ENCODE measurements around the gene LGR4. TPM values are rescaled to one million over a fixed set of nuclear protein-coding genes. Genes with fewer than 3 reads are reported as not detected.

Gene LGR4
- total and polyA plus RNA-seq, 2 of the 4 experiments (the other 2 are of a cell fraction) = 2.9 to 6.8 TPM

DNA sequence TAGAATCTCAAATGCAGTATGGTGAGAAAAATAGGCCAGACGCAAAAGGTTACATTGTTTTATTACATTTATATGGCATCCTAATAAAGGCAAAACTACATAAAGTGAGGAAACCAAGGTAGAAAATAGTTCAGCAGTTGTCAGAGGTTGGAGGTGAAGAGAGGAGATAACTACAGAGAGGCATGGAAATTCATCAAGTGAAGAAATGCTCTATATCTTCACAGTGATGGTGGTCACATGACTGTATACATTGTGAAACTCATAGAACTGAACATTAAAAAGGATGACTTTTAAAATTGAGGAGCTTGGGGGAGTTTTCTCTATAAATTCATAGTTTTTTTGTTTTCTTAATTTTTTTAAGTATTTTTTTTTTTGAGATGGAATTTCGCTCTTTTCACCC lies 14.4 kb downstream of the LGR4 start:
- no peak overlapping the region for H3K23ac ChIP-seq (ENCODE audit: low read depth, low read length)

More for the DNA sequence above, 14.4 kb downstream of the LGR4 start:
- Histone ChIP-seq H2BK20ac (ENCODE audit: low read depth, low read length) (no peak overlapping the region), H2AK5ac (ENCODE audit: low read depth, low read length) (no peak overlapping the region), H4K8ac (ENCODE audit: low read depth in 2 of 2, low read length in 2 of 2) (no peak overlapping the region), H3K18ac (ENCODE audit: low read depth, low read length) (no peak overlapping the region), H3K9ac (ENCODE audit: low read depth, low read length) (no peak overlapping the region), H3K27me3 (ENCODE audit: control insufficient read depth, insufficient read depth, low read length) (no peaks in the 10 kb centered on the region), H3K9me1 (ENCODE audit: insufficient read depth, low read length) (no peaks in the 10 kb centered on the region; the same call in 1 of the 2 replicates), H2BK5ac (ENCODE audit: low read depth, low read length, poor library complexity, severe bottlenecking) (no peak overlapping the region), H2AFZ (replicated peaks; ENCODE audit: low read length, poor library complexity) (no peak overlapping the region), H3K79me1 (ENCODE audit: low read depth in 1 of 2, low read length in 2 of 2) (peaks cover 0 to 18% of the 10 kb centered on the region in 2 experiments; a peak in 2 of 4 replicates), H3K14ac (replicated peaks; ENCODE audit: low read depth, low read length) (no peak overlapping the region), H4K91ac (ENCODE audit: insufficient read depth, low read depth, low read length) (no peak overlapping the region), H4K5ac (ENCODE audit: low read depth, low read length) (no peak overlapping the region), H2BK120ac (ENCODE audit: low read depth, low read length) (no peak overlapping the region), H3K4me3 (ENCODE audit: insufficient read depth, low read depth, low read length) (no peak overlapping the region), H3K4me1 (ENCODE audit: control insufficient read depth, insufficient read depth, low read length) (peaks cover 3% of the 10 kb centered on the region; the same call in 1 of the 2 replicates), H3K36me3 (ENCODE audit: control insufficient read depth, insufficient read depth, low read length) (no peaks in the 10 kb centered on the region), H3K4ac (ENCODE audit: low read depth, low read length) (no peak overlapping the region), H3K27ac (ENCODE audit: insufficient read depth, low read length) (no peak overlapping the region), H3K4me2 (ENCODE audit: low read depth, low read length) (no peak overlapping the region), H3K56ac (ENCODE audit: extremely low read depth, insufficient read depth, low read length) (no peak overlapping the region), H3K9me3 (ENCODE audit: control insufficient read depth, insufficient read depth, low read length) (no peaks in the 10 kb centered on the region), H2BK15ac (ENCODE audit: low read depth, low read length) (no peak overlapping the region), H2AK9ac (replicated peaks; ENCODE audit: low read depth, low read length, poor library complexity) (no peak overlapping the region), H4K20me1 (ENCODE audit: insufficient read depth, low read length) (no peaks in the 10 kb centered on the region)
- intact Hi-C loops (cut with micrococcal nuclease) (no loop called here), dilution Hi-C loops (cut with HindIII; ENCODE audit: low sequenced_read_pairs, unreplicated experiment) (no loop called here), in situ Hi-C loops (cut with MboI; ENCODE audit: low sequenced_read_pairs) (no loop called here)
- BruUV-seq (replicated peaks) = no TSS peak
- WGBS, 2 experiments (ENCODE audit: extremely low coverage in 2 of 2, insufficient read length in 1 of 2) = no CpG with 5 or more reads among the region's 2 CpGs
- TF ChIP-seq POLR2A (IDR thresholded peaks at IDR 0.05; ENCODE audit: low read depth, low read length) (no peak), FOS (IDR thresholded peaks at IDR 0.05; ENCODE audit: low read depth, low read length) (no peak), BHLHE40 (IDR thresholded peaks at IDR 0.05; ENCODE audit: low read depth, low read length) (no peak), SMC3 (IDR thresholded peaks at IDR 0.05; ENCODE audit: low read depth, low read length) (no peak), MAFK (IDR thresholded peaks at IDR 0.05; ENCODE audit: low read depth, low read length) (no peak), NFE2L2 (IDR thresholded peaks at IDR 0.05; ENCODE audit: low read depth, low read length) (no peak), RAD21 (IDR thresholded peaks at IDR 0.05; ENCODE audit: low read length) (no peak), ELK1 (IDR thresholded peaks at IDR 0.05; ENCODE audit: borderline replicate concordance, low read depth, low read length) (no peak), CTCF (conservative IDR thresholded peaks at IDR 0.05; ENCODE audit: low read depth, low read length) (no peak), RFX5 (IDR thresholded peaks at IDR 0.05; ENCODE audit: low read depth, low read length) (no peak), RCOR1 (IDR thresholded peaks at IDR 0.05; ENCODE audit: insufficient replicate concordance, low read length) (no peak), CHD1 (IDR thresholded peaks at IDR 0.05; ENCODE audit: low read depth, low read length) (no peak), CEBPB (IDR thresholded peaks at IDR 0.05; ENCODE audit: low read depth, low read length) (no peak), MXI1 (IDR thresholded peaks at IDR 0.05; ENCODE audit: borderline replicate concordance, low read depth, low read length) (no peak)
- TF ChIP-seq, protein P1, sequence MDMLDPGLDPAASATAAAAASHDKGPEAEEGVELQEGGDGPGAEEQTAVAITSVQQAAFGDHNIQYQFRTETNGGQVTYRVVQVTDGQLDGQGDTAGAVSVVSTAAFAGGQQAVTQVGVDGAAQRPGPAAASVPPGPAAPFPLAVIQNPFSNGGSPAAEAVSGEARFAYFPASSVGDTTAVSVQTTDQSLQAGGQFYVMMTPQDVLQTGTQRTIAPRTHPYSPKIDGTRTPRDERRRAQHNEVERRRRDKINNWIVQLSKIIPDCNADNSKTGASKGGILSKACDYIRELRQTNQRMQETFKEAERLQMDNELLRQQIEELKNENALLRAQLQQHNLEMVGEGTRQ (IDR thresholded peaks at IDR 0.05; ENCODE audit: low read depth, low read length) = no peak
- ATAC-seq (ENCODE audit: low read depth) (no peak), DNase-seq (no peak)
- ChIA-PET CTCF (interaction anchor here (0.6 kb wide), 1 partner anchor 28 kb away, joined by 3 read pairs; no protein-coding TSS in a partner anchor), POLR2A (ENCODE audit: unreplicated experiment) (no interaction called here)

Measured in IMR-90 (cell line).